NB4 (cell line): Measurements from ENCODE around the gene LRRC8C.

Experiments
- MYC ChIP-seq: IDR thresholded peaks from 2 replicates; pipeline ENCODE4 v1.6.1; 2011; ENCODE audit warnings: low read depth, low read length
- POLR2A ChIP-seq: IDR thresholded peaks from 2 replicates; pipeline ENCODE4 v1.6.1; 2011; ENCODE audit warnings: mild to moderate bottlenecking; ENCODE audit not compliant: insufficient read length; ENCODE audit errors: extremely low read depth
- TF ChIP-seq, protein P1 (sequence below): IDR thresholded peaks from one replicate; pipeline ENCODE4 v1.5.1; 2012; ENCODE audit warnings: low read depth, low read length
- TF ChIP-seq, protein P2 (sequence below): IDR thresholded peaks from 2 replicates; pipeline ENCODE4 v1.6.1; 2011; ENCODE audit warnings: low read depth, low read length

DNA sequence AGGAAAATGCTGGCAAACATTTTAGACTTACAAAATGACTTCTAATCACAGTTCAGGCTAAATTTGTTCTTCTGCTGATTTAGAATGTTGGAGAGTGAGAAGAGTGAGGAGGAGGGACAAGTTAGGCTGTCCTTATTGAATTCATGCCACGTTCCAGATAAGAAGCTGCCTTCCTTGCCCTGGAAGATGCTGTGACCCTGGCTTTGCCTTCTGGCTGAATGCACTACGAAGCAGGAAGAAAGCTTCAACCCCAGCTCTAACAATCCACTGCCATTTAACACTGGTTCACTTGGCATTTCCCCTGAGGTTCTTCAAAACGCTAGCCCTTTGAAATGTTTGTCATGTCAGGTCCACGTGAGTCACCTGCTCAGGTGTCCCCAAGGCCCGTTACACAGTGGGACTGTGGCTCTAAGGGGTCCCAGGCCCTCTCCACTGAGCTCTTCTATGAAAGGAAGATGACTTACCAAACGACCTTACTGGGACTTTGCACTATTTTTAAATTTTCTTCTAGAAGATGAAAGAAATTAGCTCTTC lies 30.0 kb upstream of the LRRC8C start:
- TF ChIP-seq, protein P1, sequence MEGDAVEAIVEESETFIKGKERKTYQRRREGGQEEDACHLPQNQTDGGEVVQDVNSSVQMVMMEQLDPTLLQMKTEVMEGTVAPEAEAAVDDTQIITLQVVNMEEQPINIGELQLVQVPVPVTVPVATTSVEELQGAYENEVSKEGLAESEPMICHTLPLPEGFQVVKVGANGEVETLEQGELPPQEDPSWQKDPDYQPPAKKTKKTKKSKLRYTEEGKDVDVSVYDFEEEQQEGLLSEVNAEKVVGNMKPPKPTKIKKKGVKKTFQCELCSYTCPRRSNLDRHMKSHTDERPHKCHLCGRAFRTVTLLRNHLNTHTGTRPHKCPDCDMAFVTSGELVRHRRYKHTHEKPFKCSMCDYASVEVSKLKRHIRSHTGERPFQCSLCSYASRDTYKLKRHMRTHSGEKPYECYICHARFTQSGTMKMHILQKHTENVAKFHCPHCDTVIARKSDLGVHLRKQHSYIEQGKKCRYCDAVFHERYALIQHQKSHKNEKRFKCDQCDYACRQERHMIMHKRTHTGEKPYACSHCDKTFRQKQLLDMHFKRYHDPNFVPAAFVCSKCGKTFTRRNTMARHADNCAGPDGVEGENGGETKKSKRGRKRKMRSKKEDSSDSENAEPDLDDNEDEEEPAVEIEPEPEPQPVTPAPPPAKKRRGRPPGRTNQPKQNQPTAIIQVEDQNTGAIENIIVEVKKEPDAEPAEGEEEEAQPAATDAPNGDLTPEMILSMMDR: no peak
- TF ChIP-seq POLR2A (no peak), MYC (no peak)
- TF ChIP-seq, protein P2, sequence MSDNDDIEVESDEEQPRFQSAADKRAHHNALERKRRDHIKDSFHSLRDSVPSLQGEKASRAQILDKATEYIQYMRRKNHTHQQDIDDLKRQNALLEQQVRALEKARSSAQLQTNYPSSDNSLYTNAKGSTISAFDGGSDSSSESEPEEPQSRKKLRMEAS: no peak
